ENCODE results near the gene ASXL2. TPM values are rescaled to one million over a fixed set of nuclear protein-coding genes. Genes with fewer than 3 reads are reported as not detected.

The ASXL2 gene
- polyA plus RNA-seq, 1 donor from 2014 or later: 2.9 TPM

DNA sequence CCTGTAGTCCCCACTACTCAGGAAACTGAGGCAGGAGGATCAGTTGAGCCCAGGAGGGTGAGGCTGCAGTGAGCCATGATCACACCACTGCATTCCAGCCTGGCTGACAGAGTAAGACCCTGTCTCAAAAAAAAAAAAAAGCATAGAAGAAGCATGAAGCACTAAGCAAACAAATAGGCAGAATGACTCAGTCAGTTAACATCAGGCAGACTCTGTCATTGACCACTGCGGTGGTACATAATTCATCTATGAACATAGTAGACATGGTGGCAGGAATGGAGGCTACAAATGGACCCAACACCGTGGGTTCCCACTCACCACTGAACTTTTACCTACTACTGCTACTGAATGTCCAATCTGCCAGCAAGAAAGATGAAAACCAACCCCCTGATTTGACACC, 7.6 kb upstream of the ASXL2 start:
- Histone ChIP-seq H3K36me3 (ENCODE audit: insufficient read depth, low read length) (no peaks in the 10 kb centered on the region), H3K4me3 (ENCODE audit: low read length) (no peak overlapping the region), H3K4me2 (ENCODE audit: low read length) (no peak overlapping the region), H3K9me2 (ENCODE audit: insufficient read depth, low read length) (no peaks in the 10 kb centered on the region), H3K9ac (ENCODE audit: low read length) (no peak overlapping the region), H3F3A (ENCODE audit: insufficient read depth, low read length, poor library complexity, severe bottlenecking) (no peaks in the 10 kb centered on the region), H3K27me3 (ENCODE audit: insufficient read depth, low read depth, low read length) (no peaks in the 10 kb centered on the region), H4K20me1 (ENCODE audit: insufficient read depth) (no peaks in the 10 kb centered on the region), H3K9me3 (ENCODE audit: low read length) (no peaks in the 10 kb centered on the region), H3K79me2 (replicated peaks; ENCODE audit: insufficient read depth, low read length) (no peaks in the 10 kb centered on the region), H3K27ac (ENCODE audit: low read length) (no peak overlapping the region), H2AFZ (ENCODE audit: low read depth, low read length) (no peak overlapping the region)
- TF ChIP-seq POLR2AphosphoS5 (IDR thresholded peaks at IDR 0.05) (no peak), EP300 (conservative IDR thresholded peaks at IDR 0.05; ENCODE audit: poor library complexity, severe bottlenecking) (no peak), SMC3 (conservative IDR thresholded peaks at IDR 0.05; ENCODE audit: poor library complexity) (no peak), RAD21 (conservative IDR thresholded peaks at IDR 0.05) (no peak), EZH2 (IDR thresholded peaks at IDR 0.05; ENCODE audit: borderline replicate concordance, insufficient read depth, low read length, poor library complexity, severe bottlenecking) (no peak), MXI1 (conservative IDR thresholded peaks at IDR 0.05; ENCODE audit: poor library complexity, severe bottlenecking) (no peak), TAF1 (IDR thresholded peaks at IDR 0.05; ENCODE audit: low read depth) (no peak)
- TF ChIP-seq, protein P1, sequence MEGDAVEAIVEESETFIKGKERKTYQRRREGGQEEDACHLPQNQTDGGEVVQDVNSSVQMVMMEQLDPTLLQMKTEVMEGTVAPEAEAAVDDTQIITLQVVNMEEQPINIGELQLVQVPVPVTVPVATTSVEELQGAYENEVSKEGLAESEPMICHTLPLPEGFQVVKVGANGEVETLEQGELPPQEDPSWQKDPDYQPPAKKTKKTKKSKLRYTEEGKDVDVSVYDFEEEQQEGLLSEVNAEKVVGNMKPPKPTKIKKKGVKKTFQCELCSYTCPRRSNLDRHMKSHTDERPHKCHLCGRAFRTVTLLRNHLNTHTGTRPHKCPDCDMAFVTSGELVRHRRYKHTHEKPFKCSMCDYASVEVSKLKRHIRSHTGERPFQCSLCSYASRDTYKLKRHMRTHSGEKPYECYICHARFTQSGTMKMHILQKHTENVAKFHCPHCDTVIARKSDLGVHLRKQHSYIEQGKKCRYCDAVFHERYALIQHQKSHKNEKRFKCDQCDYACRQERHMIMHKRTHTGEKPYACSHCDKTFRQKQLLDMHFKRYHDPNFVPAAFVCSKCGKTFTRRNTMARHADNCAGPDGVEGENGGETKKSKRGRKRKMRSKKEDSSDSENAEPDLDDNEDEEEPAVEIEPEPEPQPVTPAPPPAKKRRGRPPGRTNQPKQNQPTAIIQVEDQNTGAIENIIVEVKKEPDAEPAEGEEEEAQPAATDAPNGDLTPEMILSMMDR (IDR thresholded peaks at IDR 0.05; ENCODE audit: poor library complexity, severe bottlenecking): no peak
- TF ChIP-seq, protein P2, sequence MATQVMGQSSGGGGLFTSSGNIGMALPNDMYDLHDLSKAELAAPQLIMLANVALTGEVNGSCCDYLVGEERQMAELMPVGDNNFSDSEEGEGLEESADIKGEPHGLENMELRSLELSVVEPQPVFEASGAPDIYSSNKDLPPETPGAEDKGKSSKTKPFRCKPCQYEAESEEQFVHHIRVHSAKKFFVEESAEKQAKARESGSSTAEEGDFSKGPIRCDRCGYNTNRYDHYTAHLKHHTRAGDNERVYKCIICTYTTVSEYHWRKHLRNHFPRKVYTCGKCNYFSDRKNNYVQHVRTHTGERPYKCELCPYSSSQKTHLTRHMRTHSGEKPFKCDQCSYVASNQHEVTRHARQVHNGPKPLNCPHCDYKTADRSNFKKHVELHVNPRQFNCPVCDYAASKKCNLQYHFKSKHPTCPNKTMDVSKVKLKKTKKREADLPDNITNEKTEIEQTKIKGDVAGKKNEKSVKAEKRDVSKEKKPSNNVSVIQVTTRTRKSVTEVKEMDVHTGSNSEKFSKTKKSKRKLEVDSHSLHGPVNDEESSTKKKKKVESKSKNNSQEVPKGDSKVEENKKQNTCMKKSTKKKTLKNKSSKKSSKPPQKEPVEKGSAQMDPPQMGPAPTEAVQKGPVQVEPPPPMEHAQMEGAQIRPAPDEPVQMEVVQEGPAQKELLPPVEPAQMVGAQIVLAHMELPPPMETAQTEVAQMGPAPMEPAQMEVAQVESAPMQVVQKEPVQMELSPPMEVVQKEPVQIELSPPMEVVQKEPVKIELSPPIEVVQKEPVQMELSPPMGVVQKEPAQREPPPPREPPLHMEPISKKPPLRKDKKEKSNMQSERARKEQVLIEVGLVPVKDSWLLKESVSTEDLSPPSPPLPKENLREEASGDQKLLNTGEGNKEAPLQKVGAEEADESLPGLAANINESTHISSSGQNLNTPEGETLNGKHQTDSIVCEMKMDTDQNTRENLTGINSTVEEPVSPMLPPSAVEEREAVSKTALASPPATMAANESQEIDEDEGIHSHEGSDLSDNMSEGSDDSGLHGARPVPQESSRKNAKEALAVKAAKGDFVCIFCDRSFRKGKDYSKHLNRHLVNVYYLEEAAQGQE (IDR thresholded peaks at IDR 0.05; ENCODE audit: borderline replicate concordance): no peak

DNA sequence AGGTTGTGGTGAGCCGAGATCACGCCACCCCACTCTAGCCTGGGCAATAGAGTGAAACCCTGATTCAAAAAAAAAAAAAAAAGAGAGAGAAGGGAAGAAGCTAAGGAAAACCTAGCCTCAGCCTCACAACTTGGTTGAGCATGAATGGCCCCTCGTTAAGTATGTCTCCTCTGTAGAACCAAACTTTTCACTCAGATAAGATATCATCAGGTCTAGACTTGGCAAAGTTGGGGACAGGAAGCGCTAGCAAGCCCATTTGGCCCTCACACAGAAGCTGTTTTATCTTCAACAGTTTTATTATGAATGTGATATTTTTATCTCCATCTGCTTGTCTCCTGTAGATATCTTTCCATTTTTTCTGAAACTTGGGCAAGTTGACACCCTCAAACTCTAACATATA, 3.5 kb upstream of the ASXL2 start:
- TF ChIP-seq, protein P2 (IDR thresholded peaks at IDR 0.05; ENCODE audit: borderline replicate concordance): no peak
- TF ChIP-seq TAF1 (IDR thresholded peaks at IDR 0.05; ENCODE audit: low read depth): no peak
- no peak overlapping the region for H3K27ac ChIP-seq (ENCODE audit: low read length)
- peaks cover 4% of the 10 kb centered on the region for H3K79me2 ChIP-seq (replicated peaks; ENCODE audit: insufficient read depth, low read length)
- no peak overlapping the region for H2AFZ ChIP-seq (ENCODE audit: low read depth, low read length)
- H3K9me3 ChIP-seq (ENCODE audit: low read length): no peaks in the 10 kb centered on the region
- H3K9ac ChIP-seq (ENCODE audit: low read length): no peak overlapping the region
- no peaks in the 10 kb centered on the region for H3K36me3 ChIP-seq (ENCODE audit: insufficient read depth, low read length)
- no peaks in the 10 kb centered on the region for H4K20me1 ChIP-seq (ENCODE audit: insufficient read depth)
- no peak overlapping the region for H3K4me2 ChIP-seq (ENCODE audit: low read length)
- H3F3A ChIP-seq (ENCODE audit: insufficient read depth, low read length, poor library complexity, severe bottlenecking): no peaks in the 10 kb centered on the region
- no peaks in the 10 kb centered on the region for H3K27me3 ChIP-seq (ENCODE audit: insufficient read depth, low read depth, low read length)
- H3K9me2 ChIP-seq (ENCODE audit: insufficient read depth, low read length): no peaks in the 10 kb centered on the region
- no peak overlapping the region for H3K4me3 ChIP-seq (ENCODE audit: low read length)

All from neural cell (in vitro differentiated cells).